Duodenal mucosa (tissue), 2 donors: Measurements from ENCODE around the gene PLB1.

Experiments used
- H3K27ac ChIP-seq: one replicate; pipeline ENCODE4 v1.7.0; 2013; ENCODE audit warnings: low read depth, low read length
- H3K27me3 ChIP-seq, 2 donors: one replicate each; pipeline ENCODE4 v1.7.0; 2013; ENCODE audit warnings: low read length in 2 of 2, control low read depth in 1 of 2; ENCODE audit not compliant: insufficient read depth in 2 of 2, control insufficient read depth in 1 of 2
- H3K36me3 ChIP-seq, 2 donors: one replicate each; pipeline ENCODE4 v1.7.0; 2013; ENCODE audit warnings: low read length in 2 of 2, control low read depth in 1 of 2; ENCODE audit not compliant: insufficient read depth in 2 of 2, control insufficient read depth in 1 of 2
- H3K4me1 ChIP-seq, 2 donors: one replicate each; pipeline ENCODE4 v1.7.0; 2013; ENCODE audit warnings: low read length in 2 of 2, control low read depth in 1 of 2; ENCODE audit not compliant: insufficient read depth in 2 of 2, control insufficient read depth in 1 of 2
- H3K4me3 ChIP-seq, 2 donors: one replicate each; pipeline ENCODE4 v1.7.0; 2013; ENCODE audit warnings: low read length in 2 of 2, low read depth in 1 of 2
- H3K9ac ChIP-seq, 2 donors: one replicate each; pipeline ENCODE4 v1.7.0; 2013; ENCODE audit warnings: low read length in 2 of 2, low read depth in 1 of 2
- H3K9me3 ChIP-seq, 2 donors: one replicate each; pipeline ENCODE4 v1.7.0; 2013; ENCODE audit warnings: low read length in 2 of 2, control low read depth in 1 of 2; ENCODE audit not compliant: control insufficient read depth in 1 of 2

PLB1 gene

DNA sequence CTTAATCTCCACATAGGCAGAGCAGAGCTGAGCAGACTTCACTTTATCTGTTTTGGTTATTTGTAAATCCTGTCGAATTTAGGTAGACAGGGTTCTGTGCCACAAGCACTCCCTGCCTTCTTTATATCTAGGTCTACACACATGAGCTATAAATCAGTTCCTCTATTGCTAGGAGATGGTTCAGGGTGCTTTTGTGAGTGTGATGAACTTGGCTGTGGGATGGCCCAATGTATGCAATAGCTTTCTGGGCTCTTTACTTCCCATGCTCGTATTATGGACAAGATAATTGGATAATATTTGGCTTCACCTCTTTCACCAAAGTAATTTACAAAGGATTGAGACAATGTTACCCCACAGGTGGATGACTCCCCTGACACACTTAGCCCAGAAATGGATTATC, 72.2 kb downstream of the PLB1 start:
- Histone ChIP-seq H3K9me3 (no peaks in the 10 kb centered on the region), H3K27ac (no peak overlapping the region), H3K9ac (no peak overlapping the region), H3K36me3 (no peaks in the 10 kb centered on the region), H3K4me3 (no peak overlapping the region), H3K4me1 (peaks cover 5 to 6% of the 10 kb centered on the region in 2 donors), H3K27me3 (no peaks in the 10 kb centered on the region)

DNA sequence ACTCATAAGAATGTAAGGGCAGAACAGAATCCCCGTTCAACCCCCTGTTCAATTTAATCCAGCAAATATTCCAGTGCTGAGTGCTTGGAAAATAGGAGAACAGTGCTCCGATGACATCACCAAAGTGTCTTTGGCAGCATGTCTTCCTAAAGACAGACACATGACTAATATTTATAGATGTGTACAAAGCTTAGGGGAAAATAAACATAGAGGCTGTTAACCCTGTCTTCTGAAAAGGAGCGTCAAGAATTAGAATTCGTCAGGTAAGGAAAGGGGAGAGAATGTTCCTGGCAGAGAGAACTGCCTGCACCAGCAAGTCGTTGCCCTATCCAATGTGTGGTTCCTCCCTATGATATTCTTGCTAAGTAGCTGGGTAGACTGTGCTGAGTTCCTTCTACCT, 72.7 kb downstream of the PLB1 start:
- Histone ChIP-seq H3K27me3 (no peaks in the 10 kb centered on the region), H3K9ac (no peak overlapping the region), H3K4me1 (peaks cover 5 to 6% of the 10 kb centered on the region in 2 donors), H3K27ac (no peak overlapping the region), H3K9me3 (no peaks in the 10 kb centered on the region), H3K36me3 (no peaks in the 10 kb centered on the region), H3K4me3 (no peak overlapping the region)

- Histone ChIP-seq H3K27me3 (no peaks in the 10 kb centered on the region), H3K4me1 (peaks cover 5 to 6% of the 10 kb centered on the region in 2 donors), H3K27ac (no peak overlapping the region), H3K4me3 (no peak overlapping the region), H3K9ac (no peak overlapping the region), H3K9me3 (no peaks in the 10 kb centered on the region), H3K36me3 (no peaks in the 10 kb centered on the region)
These were observed 74.6 kb downstream of the PLB1 start for GRCh38 chr2:28570431-28570830.

DNA sequence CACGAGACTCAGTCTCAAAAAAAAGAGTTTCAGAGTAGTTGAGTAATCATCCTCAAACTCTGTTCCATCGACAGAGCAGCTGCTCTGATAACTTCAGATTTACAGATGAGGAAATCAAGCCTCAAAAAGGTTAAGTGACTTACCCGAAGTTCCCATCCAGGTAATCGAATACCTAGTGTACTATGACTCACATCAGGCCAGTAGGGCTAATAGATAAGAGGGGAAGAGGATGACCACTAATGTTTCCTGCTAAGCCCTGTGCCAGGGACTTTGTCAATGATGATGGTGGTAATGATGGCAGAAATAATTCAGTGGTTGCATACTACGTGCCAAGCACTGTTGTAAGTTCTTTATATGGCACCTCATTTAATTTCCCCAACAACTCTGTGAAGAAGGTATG, 80.9 kb downstream of the PLB1 start:
- Histone ChIP-seq H3K36me3 (no peaks in the 10 kb centered on the region), H3K9me3 (no peaks in the 10 kb centered on the region), H3K27ac (no peak overlapping the region), H3K27me3 (no peaks in the 10 kb centered on the region), H3K4me1 (no peaks in the 10 kb centered on the region), H3K4me3 (no peak overlapping the region), H3K9ac (no peak overlapping the region)

DNA sequence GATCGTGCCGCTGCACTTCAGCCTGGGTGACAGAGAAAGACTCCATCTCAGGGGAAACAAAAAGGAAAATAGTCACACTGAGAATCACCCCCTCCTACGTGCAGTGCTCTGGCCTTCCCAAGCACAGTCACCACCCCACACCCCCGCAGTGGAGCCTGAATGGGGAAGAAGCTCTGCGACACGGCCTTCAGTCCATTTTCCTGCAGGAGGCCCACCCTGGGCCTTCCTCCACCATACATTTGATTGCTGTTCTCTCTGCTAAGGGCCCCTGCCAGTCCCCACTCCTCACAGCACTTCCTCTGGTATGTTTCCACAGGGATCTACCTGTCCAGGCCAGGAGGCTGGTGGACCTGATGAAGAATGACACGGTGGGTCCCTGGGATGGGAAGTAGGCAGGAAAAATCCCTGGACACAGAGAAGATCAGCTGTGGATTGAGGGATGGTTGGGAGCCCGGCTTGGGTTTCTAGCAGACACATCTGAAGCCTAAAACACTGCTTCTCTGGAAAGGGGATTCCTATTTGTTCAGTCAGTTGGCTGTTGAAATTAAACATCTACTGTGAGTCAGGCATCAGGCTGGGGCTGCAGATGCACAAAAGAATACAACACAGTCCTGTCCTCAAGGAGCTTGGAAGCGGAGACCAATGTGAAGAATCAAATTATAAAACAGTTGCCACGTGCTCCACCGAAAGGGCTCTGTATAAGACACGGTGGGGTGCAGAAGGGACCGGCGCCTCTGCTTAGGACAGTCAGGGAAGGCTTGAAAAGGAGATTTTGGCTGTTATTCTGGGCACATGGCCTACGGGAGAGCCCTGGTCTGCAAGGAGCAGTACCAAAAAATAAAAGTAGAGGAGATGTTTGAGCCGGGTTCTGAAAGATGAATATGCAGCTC, 82.2 kb downstream of the PLB1 start:
- no peaks in the 10 kb centered on the region for H3K9me3 ChIP-seq
- H3K4me3 ChIP-seq: no peak overlapping the region
- no peaks in the 10 kb centered on the region for H3K27me3 ChIP-seq
- no peak overlapping the region for H3K9ac ChIP-seq
- H3K27ac ChIP-seq: no peak overlapping the region
- no peaks in the 10 kb centered on the region for H3K4me1 ChIP-seq
- no peaks in the 10 kb centered on the region for H3K36me3 ChIP-seq

- Histone ChIP-seq H3K27ac (no peak overlapping the region), H3K36me3 (no peaks in the 10 kb centered on the region), H3K4me3 (no peak overlapping the region), H3K4me1 (no peaks in the 10 kb centered on the region), H3K27me3 (no peaks in the 10 kb centered on the region), H3K9me3 (no peaks in the 10 kb centered on the region), H3K9ac (no peak overlapping the region)
These were observed 82.9 kb downstream of the PLB1 start for GRCh38 chr2:28578774-28579173.

GRCh38 chr2:28579606-28580005, 83.7 kb downstream of the PLB1 start:
- H3K4me1 ChIP-seq: no peaks in the 10 kb centered on the region
- H3K4me3 ChIP-seq: no peak overlapping the region
- no peak overlapping the region for H3K27ac ChIP-seq
- H3K27me3 ChIP-seq: no peaks in the 10 kb centered on the region
- no peaks in the 10 kb centered on the region for H3K9me3 ChIP-seq
- H3K36me3 ChIP-seq: no peaks in the 10 kb centered on the region
- no peak overlapping the region for H3K9ac ChIP-seq

- Histone ChIP-seq H3K9ac (no peak overlapping the region), H3K9me3 (no peaks in the 10 kb centered on the region), H3K4me3 (no peak overlapping the region)
These were observed 84.2 kb downstream of the PLB1 start for GRCh38 chr2:28580078-28580477.

GRCh38 chr2:28581312-28581711, 85.5 kb downstream of the PLB1 start:
- H3K4me1 ChIP-seq: no peaks in the 10 kb centered on the region
- H3K36me3 ChIP-seq: no peaks in the 10 kb centered on the region
- H3K9me3 ChIP-seq: no peaks in the 10 kb centered on the region
- no peak overlapping the region for H3K4me3 ChIP-seq
- H3K27ac ChIP-seq: no peak overlapping the region
- H3K27me3 ChIP-seq: no peaks in the 10 kb centered on the region
- H3K9ac ChIP-seq: no peak overlapping the region

More at GRCh38 chr2:28580078-28580477, 84.2 kb downstream of the PLB1 start:
- Histone ChIP-seq H3K4me1 (no peaks in the 10 kb centered on the region), H3K27me3 (no peaks in the 10 kb centered on the region), H3K36me3 (no peaks in the 10 kb centered on the region), H3K27ac (no peak overlapping the region)

DNA sequence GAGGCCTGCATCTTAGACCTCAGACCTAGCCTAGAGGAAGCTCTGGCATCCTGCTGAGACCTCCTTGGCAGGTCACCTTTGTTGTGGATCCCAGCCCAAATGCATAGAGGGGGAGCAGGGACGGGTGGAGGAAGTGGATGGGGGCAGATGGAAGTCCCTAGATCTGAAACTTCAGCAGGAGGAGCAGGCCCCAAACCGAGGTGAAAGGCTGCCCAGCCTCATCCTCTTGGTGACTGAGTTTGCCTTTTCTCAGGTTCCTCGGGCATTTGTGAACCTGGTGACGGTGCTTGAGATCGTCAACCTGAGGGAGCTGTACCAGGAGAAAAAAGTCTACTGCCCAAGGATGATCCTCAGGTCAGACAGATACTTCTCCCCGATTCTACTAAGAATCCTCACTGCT, 86.3 kb downstream of the PLB1 start:
- no peaks in the 10 kb centered on the region for H3K27me3 ChIP-seq
- no peak overlapping the region for H3K27ac ChIP-seq
- no peak overlapping the region for H3K9ac ChIP-seq
- no peaks in the 10 kb centered on the region for H3K36me3 ChIP-seq
- no peaks in the 10 kb centered on the region for H3K4me1 ChIP-seq
- no peak overlapping the region for H3K4me3 ChIP-seq
- no peaks in the 10 kb centered on the region for H3K9me3 ChIP-seq
